Measurements from ENCODE around the gene PET117.
"Not testable (repeated sequence)": the region's sequence is repeated elsewhere in the genome, so short reads cannot be mapped to it uniquely, and the experiment has no call there.

The PET117 gene

GRCh38 chr20:18164356-18164755 is 26.7 kb downstream of the PET117 start:
- no peak for DNase-seq (ENCODE audit: low spot score)

- DNase-seq (ENCODE audit: low spot score): no peak
These were observed 27.9 kb downstream of the PET117 start for GRCh38 chr20:18165553-18165952.

- no peak for DNase-seq (ENCODE audit: low spot score)
These were observed 28.7 kb downstream of the PET117 start for GRCh38 chr20:18166241-18166881.

- no peak for DNase-seq (ENCODE audit: low spot score)
These were observed 29.3 kb downstream of the PET117 start for GRCh38 chr20:18166950-18167349.

GRCh38 chr20:18172379-18172778 is 34.7 kb downstream of the PET117 start:
- no peak for DNase-seq (ENCODE audit: low spot score)

- DNase-seq (ENCODE audit: low spot score): no peak
These were observed 37.4 kb downstream of the PET117 start for GRCh38 chr20:18174906-18175683.

GRCh38 chr20:18176318-18176785 is 38.7 kb downstream of the PET117 start:
- DNase-seq (ENCODE audit: low spot score): no peak

- DNase-seq (ENCODE audit: low spot score): not testable (repeated sequence)
These were observed 42.7 kb downstream of the PET117 start for GRCh38 chr20:18180366-18180765.

- DNase-seq (ENCODE audit: low spot score): no peak
These were observed 43.2 kb downstream of the PET117 start for GRCh38 chr20:18180815-18181214.

GRCh38 chr20:18187020-18187419 is 49.4 kb downstream of the PET117 start:
- no peak for DNase-seq (ENCODE audit: low spot score)

GRCh38 chr20:18188434-18188833 is 50.8 kb downstream of the PET117 start:
- no peak for DNase-seq (ENCODE audit: low spot score)

GRCh38 chr20:18190338-18191233 is 52.9 kb downstream of the PET117 start:
- no peak for DNase-seq (ENCODE audit: low spot score)

GRCh38 chr20:18191306-18191705 is 53.6 kb downstream of the PET117 start:
- no peak for DNase-seq (ENCODE audit: low spot score)
